Activated naive CD8-positive, alpha-beta T cell treated with anti-CD3 and anti-CD28 coated beads, Interleukin-2, amount 50 U/mL, for 16 hours (primary cell): ENCODE data around the gene CD180.

Experiments used
- DNase-seq: peaks from one replicate; pipeline ENCODE4 v3.0.0-alpha.2; 2020; ENCODE audit warnings: low read depth, low spot score

The CD180 gene

GRCh38 chr5:67161767-67162166, 34.8 kb downstream of the CD180 start:
- DNase-seq: no peak

GRCh38 chr5:67160985-67161384, 35.6 kb downstream of the CD180 start:
- no peak for DNase-seq

- no peak for DNase-seq
These were observed 36.3 kb downstream of the CD180 start for GRCh38 chr5:67160272-67160671.

GRCh38 chr5:67156976-67157583, 39.5 kb downstream of the CD180 start:
- DNase-seq: no peak

GRCh38 chr5:67154556-67155206, 41.9 kb downstream of the CD180 start:
- DNase-seq: no peak

- DNase-seq: no peak
These were observed 43.3 kb downstream of the CD180 start for GRCh38 chr5:67153292-67153691.

GRCh38 chr5:67152400-67152799, 44.2 kb downstream of the CD180 start:
- DNase-seq: no peak

GRCh38 chr5:67149951-67150523, 46.6 kb downstream of the CD180 start:
- DNase-seq: no peak

- no peak for DNase-seq
These were observed 47.3 kb downstream of the CD180 start for GRCh38 chr5:67149057-67149950.

- DNase-seq: no peak
These were observed 48.8 kb downstream of the CD180 start for GRCh38 chr5:67147760-67148159.

GRCh38 chr5:67146981-67147380, 49.6 kb downstream of the CD180 start:
- DNase-seq: no peak

- no peak for DNase-seq
These were observed 50.0 kb downstream of the CD180 start for GRCh38 chr5:67146574-67146973.

- DNase-seq: no peak
These were observed 52.4 kb downstream of the CD180 start for GRCh38 chr5:67144183-67144639.

GRCh38 chr5:67143549-67143948, 53.0 kb downstream of the CD180 start:
- DNase-seq: no peak

- no peak for DNase-seq
These were observed 53.8 kb downstream of the CD180 start for GRCh38 chr5:67142816-67143215.

- no peak for DNase-seq
These were observed 55.0 kb downstream of the CD180 start for GRCh38 chr5:67141644-67142043.

GRCh38 chr5:67140413-67140812, 56.2 kb downstream of the CD180 start:
- DNase-seq: no peak

- DNase-seq: no peak
These were observed 57.6 kb downstream of the CD180 start for GRCh38 chr5:67139030-67139429.

- no peak for DNase-seq
These were observed 61.1 kb downstream of the CD180 start for GRCh38 chr5:67135381-67135984.

GRCh38 chr5:67133776-67134175, 62.8 kb downstream of the CD180 start:
- no peak for DNase-seq

- no peak for DNase-seq
These were observed 63.4 kb downstream of the CD180 start for GRCh38 chr5:67133217-67133616.

- no peak for DNase-seq
These were observed 66.8 kb downstream of the CD180 start for GRCh38 chr5:67129768-67130167.
